H9 (cell line): Measurements from ENCODE around the gene CLEC20A. TPM values are rescaled to one million over a fixed set of nuclear protein-coding genes. Genes with fewer than 3 reads are reported as not detected.

Experiments used
- DNase-seq: peaks from one replicate; pipeline ENCODE4 v3.0.0-alpha.2; 2017
- H2AFZ ChIP-seq: one replicate; pipeline ENCODE4 v1.6.1; 2013; ENCODE audit warnings: mild to moderate bottlenecking, low read length, control low read depth, moderate library complexity
- H2AK5ac ChIP-seq: 2 replicates; pipeline ENCODE4 v1.6.1; 2013; ENCODE audit warnings: low read length, control low read depth, mixed read lengths; ENCODE audit not compliant: insufficient read length
- H2BK120ac ChIP-seq: one replicate; pipeline ENCODE4 v1.6.1; 2013; ENCODE audit warnings: low read depth, mild to moderate bottlenecking, low read length, control low read depth, inconsistent platforms; ENCODE audit not compliant: poor library complexity, severe bottlenecking
- H2BK12ac ChIP-seq: 2 replicates; pipeline ENCODE4 v1.6.1; 2013; ENCODE audit warnings: low read length, control low read depth, mixed read lengths, low read depth; ENCODE audit not compliant: insufficient read length
- H2BK15ac ChIP-seq: 2 replicates; pipeline ENCODE4 v1.6.1; 2013; ENCODE audit warnings: low read depth, low read length, control low read depth
- H2BK20ac ChIP-seq: one replicate; pipeline ENCODE4 v1.6.1; 2013; ENCODE audit warnings: low read depth, mild to moderate bottlenecking, low read length, control low read depth, inconsistent platforms; ENCODE audit not compliant: poor library complexity, severe bottlenecking
- H2BK5ac ChIP-seq: 2 replicates; pipeline ENCODE4 v1.6.1; 2013; ENCODE audit warnings: low read length, control low read depth, mixed read lengths; ENCODE audit not compliant: insufficient read length
- H3K14ac ChIP-seq: 2 replicates; pipeline ENCODE4 v1.6.1; 2013; ENCODE audit warnings: low read length, control low read depth; ENCODE audit not compliant: insufficient read depth
- H3K18ac ChIP-seq: 2 replicates; pipeline ENCODE4 v1.6.1; 2013; ENCODE audit warnings: low read depth, mild to moderate bottlenecking, mixed read lengths, low read length, control low read depth; ENCODE audit not compliant: insufficient read length
- H3K23ac ChIP-seq: 2 replicates; pipeline ENCODE4 v1.6.1; 2013; ENCODE audit warnings: low read length, control low read depth, mixed read lengths, low read depth; ENCODE audit not compliant: insufficient read length
- H3K23me2 ChIP-seq: 2 replicates; pipeline ENCODE4 v1.6.1; 2013; ENCODE audit warnings: low read depth, mild to moderate bottlenecking, mixed read lengths, low read length, control low read depth; ENCODE audit not compliant: insufficient read length, poor library complexity, severe bottlenecking
- H3K27ac ChIP-seq: 2 replicates; pipeline ENCODE4 v1.5.1; 2013; ENCODE audit warnings: low read length, control low read depth, mixed read lengths, low read depth; ENCODE audit not compliant: insufficient read length
- H3K27me3 ChIP-seq: 2 replicates; pipeline ENCODE4 v1.6.1; 2013; ENCODE audit warnings: low read length, control low read depth, inconsistent platforms; ENCODE audit not compliant: insufficient read depth
- H3K4ac ChIP-seq: 2 replicates; pipeline ENCODE4 v1.6.1; 2013; ENCODE audit warnings: low read depth, mild to moderate bottlenecking, control low read depth, inconsistent platforms, low read length, moderate library complexity
- H3K4me1 ChIP-seq: 2 replicates; pipeline ENCODE4 v1.6.1; 2013; ENCODE audit warnings: low read length, control low read depth, inconsistent platforms; ENCODE audit not compliant: insufficient read depth
- H3K4me2 ChIP-seq: 2 replicates; pipeline ENCODE4 v1.6.1; 2013; ENCODE audit warnings: low read length, control low read depth, mixed read lengths; ENCODE audit not compliant: insufficient read length, insufficient read depth
- H3K56ac ChIP-seq: 2 replicates; pipeline ENCODE4 v1.6.1; 2013; ENCODE audit warnings: low read depth, mild to moderate bottlenecking, mixed read lengths, low read length, control low read depth; ENCODE audit not compliant: insufficient read length
- H3K79me1 ChIP-seq: 2 replicates; pipeline ENCODE4 v1.6.1; 2013; ENCODE audit warnings: low read depth, mild to moderate bottlenecking, moderate library complexity, low read length, control low read depth, inconsistent platforms; ENCODE audit not compliant: insufficient read depth, poor library complexity, severe bottlenecking
- H3K79me2 ChIP-seq: 2 replicates; pipeline ENCODE4 v1.6.1; 2013; ENCODE audit warnings: low read length, control low read depth, inconsistent platforms; ENCODE audit not compliant: insufficient read depth
- H3K9ac ChIP-seq: 2 replicates; pipeline ENCODE4 v1.6.1; 2013; ENCODE audit warnings: low read length, control low read depth, mixed read lengths; ENCODE audit not compliant: insufficient read length; ENCODE audit errors: extremely low read depth
- H3K9me3 ChIP-seq: one replicate; pipeline ENCODE4 v1.6.1; 2013; ENCODE audit warnings: low read depth, low read length, inconsistent platforms; ENCODE audit not compliant: control insufficient read depth
- H3T11ph ChIP-seq: one replicate; pipeline ENCODE4 v1.6.1; 2013; ENCODE audit warnings: mild to moderate bottlenecking, low read length, control low read depth, inconsistent platforms
- H4K20me1 ChIP-seq: one replicate; pipeline ENCODE4 v1.6.1; 2013; ENCODE audit not compliant: control insufficient read depth, insufficient read length, insufficient read depth
- H4K5ac ChIP-seq: 2 replicates; pipeline ENCODE4 v1.6.1; 2013; ENCODE audit warnings: low read depth, mild to moderate bottlenecking, mixed read lengths, low read length, control low read depth; ENCODE audit not compliant: insufficient read length
- H4K8ac ChIP-seq: replicated peaks from 2 replicates; pipeline ENCODE4 v1.6.1; 2013; ENCODE audit warnings: low read length, control low read depth, mixed read lengths, low read depth; ENCODE audit not compliant: insufficient read length
- H4K91ac ChIP-seq: 2 replicates; pipeline ENCODE4 v1.6.1; 2013; ENCODE audit warnings: low read depth, mild to moderate bottlenecking, moderate library complexity, mixed read lengths, low read length, control low read depth; ENCODE audit not compliant: insufficient read length
- H3K27ac Mint-ChIP-seq, 3 experiments: 2 replicates in 2 of 3; 3 replicates in 1 of 3; pipeline ENCODE4 v1.8.0; 2020 to 2021; ENCODE audit warnings: mixed read lengths in 3 of 3, mild to moderate bottlenecking in 1 of 3, moderate library complexity in 1 of 3
- H3K27me3 Mint-ChIP-seq: 2 replicates; pipeline ENCODE4 v1.8.0; 2021; ENCODE audit warnings: low read depth, mild to moderate bottlenecking, moderate library complexity, mixed read lengths
- H3K36me3 Mint-ChIP-seq, 3 experiments: 2 replicates in 2 of 3; 3 replicates in 1 of 3; pipeline ENCODE4 v1.8.0; 2020 to 2021; ENCODE audit warnings: low read depth in 3 of 3, mixed read lengths in 3 of 3; ENCODE audit not compliant: insufficient read depth in 1 of 3
- H3K4me1 Mint-ChIP-seq, 2 experiments: 2 replicates each; pipeline ENCODE4 v1.8.0; 2020; ENCODE audit warnings: mixed read lengths in 2 of 2
- H3K4me3 Mint-ChIP-seq, 2 experiments: 2 replicates in 1 of 2; 3 replicates in 1 of 2; pipeline ENCODE4 v1.8.0; 2020 to 2021; ENCODE audit warnings: mild to moderate bottlenecking in 2 of 2, mixed read lengths in 2 of 2, moderate library complexity in 1 of 2
- H3K9me3 Mint-ChIP-seq, 2 experiments: 2 replicates in 1 of 2; 3 replicates in 1 of 2; pipeline ENCODE4 v1.8.0; 2020; ENCODE audit warnings: mild to moderate bottlenecking in 2 of 2, mixed read lengths in 2 of 2, moderate library complexity in 1 of 2
- WGBS: extraction: QIAGEN DNeasy Blood & Tissue Kit; methylation state at CpG from one replicate; pipeline ENCODE4 v1.1.7; 2013; ENCODE audit warnings: missing lambda C conversion rate, low lambda C conversion rate, mixed read lengths; ENCODE audit not compliant: insufficient read length; ENCODE audit errors: extremely low coverage; 5-methylcytosine and 5-hydroxymethylcytosine counted together
- total RNA-seq: library from RNA; stranded (reverse); gene quantifications from 2 replicates; pipeline ENCODE4 v1.2.1, GENCODE V29; 2021
- TF ChIP-seq, protein P1 (sequence below): fragments of 200-600 bp; sonication (generic); conservative IDR thresholded peaks from 3 replicates; pipeline ENCODE4 v1.8.0; 2021; ENCODE audit warnings: antibody characterized with exemption, mild to moderate bottlenecking

Gene CLEC20A
- total RNA-seq, 1 experiment from 2014 or later: not detected

DNA sequence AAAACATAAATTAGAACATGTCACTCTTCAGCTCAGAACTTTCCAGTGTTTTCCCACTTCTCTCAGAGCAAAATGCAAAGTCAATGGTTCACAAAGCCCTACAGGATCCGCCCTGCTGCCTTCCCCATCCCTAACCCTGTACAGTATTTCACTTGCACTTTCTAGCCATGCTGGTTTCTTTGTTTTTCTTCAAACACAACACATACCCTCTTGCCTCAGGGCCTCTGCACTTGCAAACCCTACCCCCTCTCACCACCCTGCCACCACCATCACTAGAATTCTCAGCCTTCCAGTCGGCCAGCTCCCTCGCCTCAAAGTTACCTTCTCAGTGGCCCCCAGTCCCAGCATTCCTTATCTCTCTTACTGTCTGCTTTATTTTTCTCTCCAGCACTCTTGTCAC lies 33.7 kb upstream of the CLEC20A start:
- Histone ChIP-seq H3K4me2 (no peak overlapping the region), H3K9ac (no peak overlapping the region), H3K9me3 (no peaks in the 10 kb centered on the region), H4K5ac (no peak overlapping the region), H3K23ac (no peak overlapping the region), H3K27ac (no peak overlapping the region), H2BK12ac (no peak overlapping the region), H4K91ac (no peak overlapping the region), H2BK120ac (no peak overlapping the region), H3K4ac (no peak overlapping the region), H3K79me2 (no peaks in the 10 kb centered on the region), H3K56ac (no peak overlapping the region), H3T11ph (no peak overlapping the region), H3K79me1 (no peaks in the 10 kb centered on the region), H2BK20ac (no peak overlapping the region), H2BK5ac (no peak overlapping the region), H2BK15ac (no peak overlapping the region), H3K4me1 (no peaks in the 10 kb centered on the region), H2AFZ (no peak overlapping the region), H3K14ac (no peak overlapping the region), H4K8ac (no peak overlapping the region), H3K23me2 (peaks cover 2% of the 10 kb centered on the region), H3K27me3 (no peaks in the 10 kb centered on the region), H3K18ac (no peak overlapping the region), H4K20me1 (no peaks in the 10 kb centered on the region), H2AK5ac (no peak overlapping the region)
- WGBS: no CpG with 5 or more reads among the region's 3 CpGs
- H3K4me1 Mint-ChIP-seq: peaks cover 0 to 5% of the 10 kb centered on the region in 2 experiments; a peak in 2 of 4 replicates
- no peaks in the 10 kb centered on the region for H3K36me3 Mint-ChIP-seq
- H3K9me3 Mint-ChIP-seq: no peaks in the 10 kb centered on the region
- no peak overlapping the region; a peak in 1 of 7 replicates for H3K27ac Mint-ChIP-seq
- H3K27me3 Mint-ChIP-seq: no peaks in the 10 kb centered on the region; the same call in none of the 2 replicates
- TF ChIP-seq, protein P1, sequence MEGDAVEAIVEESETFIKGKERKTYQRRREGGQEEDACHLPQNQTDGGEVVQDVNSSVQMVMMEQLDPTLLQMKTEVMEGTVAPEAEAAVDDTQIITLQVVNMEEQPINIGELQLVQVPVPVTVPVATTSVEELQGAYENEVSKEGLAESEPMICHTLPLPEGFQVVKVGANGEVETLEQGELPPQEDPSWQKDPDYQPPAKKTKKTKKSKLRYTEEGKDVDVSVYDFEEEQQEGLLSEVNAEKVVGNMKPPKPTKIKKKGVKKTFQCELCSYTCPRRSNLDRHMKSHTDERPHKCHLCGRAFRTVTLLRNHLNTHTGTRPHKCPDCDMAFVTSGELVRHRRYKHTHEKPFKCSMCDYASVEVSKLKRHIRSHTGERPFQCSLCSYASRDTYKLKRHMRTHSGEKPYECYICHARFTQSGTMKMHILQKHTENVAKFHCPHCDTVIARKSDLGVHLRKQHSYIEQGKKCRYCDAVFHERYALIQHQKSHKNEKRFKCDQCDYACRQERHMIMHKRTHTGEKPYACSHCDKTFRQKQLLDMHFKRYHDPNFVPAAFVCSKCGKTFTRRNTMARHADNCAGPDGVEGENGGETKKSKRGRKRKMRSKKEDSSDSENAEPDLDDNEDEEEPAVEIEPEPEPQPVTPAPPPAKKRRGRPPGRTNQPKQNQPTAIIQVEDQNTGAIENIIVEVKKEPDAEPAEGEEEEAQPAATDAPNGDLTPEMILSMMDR: no peak
- no peak for DNase-seq
- no peak overlapping the region for H3K4me3 Mint-ChIP-seq
